PC-9 (cell line): ENCODE data around the gene RHBDD2. TPM values are rescaled to one million over a fixed set of nuclear protein-coding genes. Genes with fewer than 3 reads are reported as not detected.
"Not testable (repeated sequence)": the region's sequence is repeated elsewhere in the genome, so short reads cannot be mapped to it uniquely, and the experiment has no call there.

ENCODE experiments used
- Bru-seq: library from RNA; stranded (reverse); fragments of 400-500 nt; gene quantifications from one replicate; lab custom pipeline; 2021; lab: Mats Ljungman, UMichigan
- BruChase-seq, 2 experiments: library from RNA; stranded (reverse); fragments of 400-500 nt; gene quantifications; one replicate each; lab custom pipeline; 2021; lab: Mats Ljungman, UMichigan
- BruUV-seq: library from RNA; stranded (reverse); fragments of 400-500 nt; replicated peaks from 2 replicates; lab custom pipeline; 2021; lab: Mats Ljungman, UMichigan
- CTCF ChIA-PET: fragments of 300-600 bp; sonication (Branson Sonifier 250); formaldehyde crosslinking; loops from one replicate; lab custom pipeline; 2022; ENCODE audit warnings: antibody characterized with exemption; lab: Charles Lee
- POLR2A ChIA-PET: fragments of 300-600 bp; sonication (Branson Sonifier 250); formaldehyde crosslinking; loops from one replicate; lab custom pipeline; 2022; ENCODE audit warnings: antibody characterized with exemption; ENCODE audit not compliant: unreplicated experiment; lab: Charles Lee
- DNase-seq, 2 experiments: peaks; one replicate each; pipeline versions ENCODE4 v3.0.0 to v3.0.0-alpha.2; 2015 to 2022; ENCODE audit warnings: mixed read lengths in 1 of 2
- H2AFZ ChIP-seq: fragments of 200-600 bp; sonication (generic); 2 replicates; pipeline ENCODE4 v1.8.1; 2017; ENCODE audit warnings: antibody characterized with exemption
- H3F3A ChIP-seq: fragments of 200-600 bp; sonication (generic); 2 replicates; pipeline ENCODE4 v1.8.1; 2017; ENCODE audit warnings: antibody characterized with exemption, mild to moderate bottlenecking, low read depth; ENCODE audit not compliant: insufficient read depth
- H3K27ac ChIP-seq: fragments of 200-600 bp; sonication (generic); 2 replicates; pipeline ENCODE4 v1.6.1; 2016; ENCODE audit warnings: mixed run types
- H3K27me3 ChIP-seq: fragments of 200-600 bp; sonication (generic); 2 replicates; pipeline ENCODE4 v1.6.1; 2016; ENCODE audit warnings: low read depth, mixed run types; ENCODE audit not compliant: insufficient read depth
- H3K36me3 ChIP-seq: fragments of 200-600 bp; sonication (generic); 2 replicates; pipeline ENCODE4 v1.6.1; 2016; ENCODE audit warnings: low read depth, mixed run types
- H3K4me1 ChIP-seq: fragments of 200-600 bp; sonication (generic); replicated peaks from 2 replicates; pipeline ENCODE4 v1.6.1; 2016; ENCODE audit warnings: mixed run types; ENCODE audit not compliant: insufficient read depth
- H3K4me2 ChIP-seq: fragments of 200-600 bp; sonication (generic); 2 replicates; pipeline ENCODE4 v1.6.1; 2017; ENCODE audit warnings: mixed run types
- H3K4me3 ChIP-seq: fragments of 200-600 bp; sonication (generic); 2 replicates; pipeline ENCODE4 v1.6.1; 2016; ENCODE audit warnings: mixed run types
- H3K79me2 ChIP-seq: fragments of 200-600 bp; sonication (generic); 2 replicates; pipeline ENCODE4 v1.6.1; 2017; ENCODE audit warnings: low read depth, mixed run types
- H3K9me2 ChIP-seq: fragments of 200-600 bp; sonication (generic); 2 replicates; pipeline ENCODE4 v1.8.1; 2017; ENCODE audit warnings: mild to moderate bottlenecking; ENCODE audit not compliant: insufficient read depth
- H3K9me3 ChIP-seq: fragments of 200-600 bp; sonication (generic); 2 replicates; pipeline ENCODE4 v1.8.1; 2016; ENCODE audit warnings: low read depth; ENCODE audit not compliant: insufficient read depth
- H4K20me1 ChIP-seq: fragments of 200-600 bp; sonication (generic); 2 replicates; pipeline ENCODE4 v1.8.1; 2017; ENCODE audit not compliant: insufficient read depth
- CTCF ChIP-seq: fragments of 200-600 bp; sonication (generic); conservative IDR thresholded peaks from 2 replicates; pipeline ENCODE4 v1.6.1; 2017; ENCODE audit warnings: mixed run types, antibody characterized with exemption, mild to moderate bottlenecking, moderate library complexity
- EZH2 ChIP-seq: fragments of 200-600 bp; sonication (generic); IDR thresholded peaks from 2 replicates; pipeline ENCODE4 v1.8.0; 2017; ENCODE audit warnings: antibody characterized with exemption, low read depth
- intact Hi-C: fragments of 100-400 bp; cut with micrococcal nuclease; formaldehyde crosslinking; loops from one replicate; pipeline ENCODE4 v1.10.0; 2022; ENCODE audit not compliant: unreplicated experiment
- long read RNA-seq: library from polyadenylated mRNA; stranded (forward); transcript quantifications from one replicate; pipeline ENCODE4 v2.0.0, GENCODE V29; 2022
- total RNA-seq: library from RNA; stranded (reverse); gene quantifications from 2 replicates; pipeline ENCODE4 v1.2.3, GENCODE V29; 2021

The RHBDD2 gene
- total RNA-seq, result 71.7 and 75.6 TPM in 2 replicates
- percentile 84 among the genes with signal in this experiment for Bru-seq, nascent RNA
- BruChase-seq, experiment 1, labeled RNA remaining after a 2-hour chase, result percentile 77 among the genes with signal in this experiment
- percentile 85 among the genes with signal in this experiment for BruChase-seq, experiment 2, labeled RNA remaining after a 6-hour chase
- long read RNA-seq, transcript RHBDD2-201 (4 exons, 1,802 nt), result major isoform, 209 of 268 reads
- long read RNA-seq, transcript RHBDD2-202 (5 exons, 1,878 nt), result minor isoform, 42 of 268 reads
- long read RNA-seq, partial matches to known transcripts, result 2 of 268 reads
- long read RNA-seq, other reads (novel, unspliced or antisense), result 10 of 268 reads

GRCh38 chr7:75878769-75879611 lies at the start of gene RHBDD2:
TSS of gene RHBDD2 (plus strand) at chr7:75879034. CDS start at chr7:75879083, 49 bp downstream.
- peak within 1 kb of the TSS; percentile 83 for H3K4me2 ChIP-seq
- H2AFZ ChIP-seq, result peak within 1 kb of the TSS; percentile 97
- H3K79me2 ChIP-seq, result peaks cover 23% of the 10 kb centered on the region
- POLR2A ChIA-PET, result interaction anchor here (0.5 to 1.0 kb wide), 2 partner anchors 36 to 169 kb away, joined by 4 read pairs; partner anchors contain the start of genes MDH2 and STYXL1
- CTCF ChIA-PET, result interaction anchor here (0.6 to 1.2 kb wide), 2 partner anchors 35 to 131 kb away, joined by 6 to 10 read pairs; no protein-coding TSS in a partner anchor
- peak within 1 kb of the TSS; percentile 89 for H3K4me3 ChIP-seq
- BruUV-seq, result no TSS peak
- DNase-seq, result peak; percentile 76 to 94
- H3K4me1 ChIP-seq, result peaks cover 13% of the 10 kb centered on the region
- intact Hi-C loops, result loop anchor here (1.0 kb wide), 2 partner anchors 14 to 36 kb away; partner anchors contain the start of gene POR
- H3K27ac ChIP-seq, result no peak within 1 kb of the TSS
- no peaks in the 10 kb centered on the region for H4K20me1 ChIP-seq
- H3K36me3 ChIP-seq, result peaks cover 6% of the 10 kb centered on the region; the same call in 1 of the 2 replicates
- H3K9me3 ChIP-seq, result no peaks in the 10 kb centered on the region
- peaks cover 5% of the 10 kb centered on the region; the same call in 1 of the 2 replicates for H3F3A ChIP-seq
- H3K27me3 ChIP-seq, result no peaks in the 10 kb centered on the region
- no peaks in the 10 kb centered on the region for H3K9me2 ChIP-seq
- TF ChIP-seq EZH2, result no peak
- no peak for TF ChIP-seq CTCF

DNA sequence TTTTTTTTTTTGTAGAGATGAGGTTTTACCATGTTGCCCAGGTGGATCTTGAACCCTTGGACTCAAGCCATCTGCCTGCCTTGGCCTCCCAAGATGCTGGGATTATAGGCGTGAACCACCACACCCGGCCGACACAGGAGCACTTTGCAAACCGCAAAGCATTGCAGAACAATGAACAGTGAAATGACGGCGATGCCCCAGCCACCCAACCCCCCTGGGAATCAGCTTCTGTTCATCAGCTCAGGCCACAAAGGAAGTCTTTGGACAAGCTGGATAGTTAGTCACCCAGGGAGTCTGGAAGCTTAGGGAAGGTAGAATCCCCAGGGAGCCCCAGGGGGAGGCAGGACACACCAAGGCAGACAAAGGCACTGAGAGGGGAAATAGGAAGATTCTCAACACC lies 49.2 kb upstream of the RHBDD2 start:
- intact Hi-C loops, H3K27ac ChIP-seq, H4K20me1 ChIP-seq, H3K9me2 ChIP-seq, H2AFZ ChIP-seq, H3K36me3 ChIP-seq, H3K4me3 ChIP-seq, H3F3A ChIP-seq, H3K4me1 ChIP-seq, BruUV-seq, H3K9me3 ChIP-seq, H3K4me2 ChIP-seq, CTCF ChIA-PET, H3K27me3 ChIP-seq, H3K79me2 ChIP-seq: not testable (repeated sequence)
- POLR2A ChIA-PET, result interaction anchor here (0.7 kb wide), 1 partner anchor 13 kb away, joined by 8 read pairs; no protein-coding TSS in a partner anchor
- DNase-seq, result peak; percentile 76 to 81

- Histone ChIP-seq H3K4me2 (no peak overlapping the region), H3F3A (no peaks in the 10 kb centered on the region), H4K20me1 (no peaks in the 10 kb centered on the region), H3K9me2 (no peaks in the 10 kb centered on the region), H3K27me3 (no peaks in the 10 kb centered on the region), H3K27ac (no peak overlapping the region), H3K9me3 (no peaks in the 10 kb centered on the region), H3K79me2 (no peaks in the 10 kb centered on the region), H3K36me3 (no peaks in the 10 kb centered on the region), H3K4me1 (peaks cover 6% of the 10 kb centered on the region; the same call in 1 of the 2 replicates), H3K4me3 (no peak overlapping the region), H2AFZ (no peak overlapping the region)
- ChIA-PET CTCF (no interaction called here), POLR2A (interaction anchor here (0.7 kb wide), 1 partner anchor 75 kb away, joined by 6 read pairs; no protein-coding TSS in a partner anchor)
- no TSS peak for BruUV-seq
- intact Hi-C loops, result no loop called here
- no peak for DNase-seq
- no peak for TF ChIP-seq CTCF
- TF ChIP-seq EZH2, result no peak
These were observed 47.9 kb upstream of the RHBDD2 start for GRCh38 chr7:75830978-75831377.

- H3K27me3 ChIP-seq, H3K4me3 ChIP-seq, H3K9me3 ChIP-seq, H3K27ac ChIP-seq, BruUV-seq, H3K79me2 ChIP-seq, H2AFZ ChIP-seq, H3K9me2 ChIP-seq, H3K4me2 ChIP-seq, POLR2A ChIA-PET, H3K4me1 ChIP-seq, CTCF ChIA-PET, H3F3A ChIP-seq, intact Hi-C loops, H4K20me1 ChIP-seq, H3K36me3 ChIP-seq, DNase-seq: not testable (repeated sequence)
These were observed 45.2 kb upstream of the RHBDD2 start for GRCh38 chr7:75833662-75834061.
